ENCODE data around the gene PTGFRN. TPM values are rescaled to one million over a fixed set of nuclear protein-coding genes. Genes with fewer than 3 reads are reported as not detected.
"Not testable (repeated sequence)": the region's sequence is repeated elsewhere in the genome, so short reads cannot be mapped to it uniquely, and the experiment has no call there.

Gene PTGFRN
- polyA plus RNA-seq (ENCODE audit: insufficient read length in 4 of 4), result 10 to 100 TPM; 35.3 to 71.5 (median 59.6) TPM

GRCh38 chr1:116909512-116910378 lies at the start of gene PTGFRN:
TSS of gene PTGFRN (plus strand) at chr1:116909916. CDS start at chr1:116910204, 288 bp downstream.
- peak; percentile 52 to 68 (median 59) for DNase-seq (ENCODE audit: low read depth in 4 of 4, low spot score in 3 of 4)

- not testable (repeated sequence) for DNase-seq (ENCODE audit: low read depth in 4 of 4, low spot score in 3 of 4)
Observed at GRCh38 chr1:116860167-116860566, 49.5 kb upstream of the PTGFRN start.

GRCh38 chr1:116861137-116861536 lies 48.6 kb upstream of the PTGFRN start:
- no peak for DNase-seq (ENCODE audit: low read depth in 4 of 4, low spot score in 3 of 4)

- DNase-seq (ENCODE audit: low read depth in 4 of 4, low spot score in 3 of 4), result not testable (repeated sequence)
Observed at GRCh38 chr1:116863031-116863430, 46.7 kb upstream of the PTGFRN start.

- not testable (repeated sequence) for DNase-seq (ENCODE audit: low read depth in 4 of 4, low spot score in 3 of 4)
Observed at GRCh38 chr1:116866478-116866877, 43.2 kb upstream of the PTGFRN start.

- DNase-seq (ENCODE audit: low read depth in 4 of 4, low spot score in 3 of 4), result no peak
Observed at GRCh38 chr1:116868385-116868784, 41.3 kb upstream of the PTGFRN start.

GRCh38 chr1:116869611-116870010 lies 40.1 kb upstream of the PTGFRN start:
- DNase-seq (ENCODE audit: low read depth in 4 of 4, low spot score in 3 of 4), result no peak

- DNase-seq (ENCODE audit: low read depth in 4 of 4, low spot score in 3 of 4), result no peak
Observed at GRCh38 chr1:116870300-116870699, 39.4 kb upstream of the PTGFRN start.

GRCh38 chr1:116871779-116872146 lies 38.0 kb upstream of the PTGFRN start:
- DNase-seq (ENCODE audit: low read depth in 4 of 4, low spot score in 3 of 4), result no peak

- no peak for DNase-seq (ENCODE audit: low read depth in 4 of 4, low spot score in 3 of 4)
Observed at GRCh38 chr1:116873680-116874271, 35.9 kb upstream of the PTGFRN start.

GRCh38 chr1:116874733-116875249 lies 34.9 kb upstream of the PTGFRN start:
- DNase-seq (ENCODE audit: low read depth in 4 of 4, low spot score in 3 of 4), result no peak

GRCh38 chr1:116875391-116875790 lies 34.3 kb upstream of the PTGFRN start:
- no peak for DNase-seq (ENCODE audit: low read depth in 4 of 4, low spot score in 3 of 4)

GRCh38 chr1:116875946-116876345 lies 33.8 kb upstream of the PTGFRN start:
- DNase-seq (ENCODE audit: low read depth in 4 of 4, low spot score in 3 of 4), result not testable (repeated sequence)

GRCh38 chr1:116877141-116877818 lies 32.4 kb upstream of the PTGFRN start:
- DNase-seq (ENCODE audit: low read depth in 4 of 4, low spot score in 3 of 4), result no peak

GRCh38 chr1:116878804-116879477 lies 30.8 kb upstream of the PTGFRN start:
- DNase-seq (ENCODE audit: low read depth in 4 of 4, low spot score in 3 of 4), result no peak

GRCh38 chr1:116879478-116880133 lies 30.1 kb upstream of the PTGFRN start:
- no peak for DNase-seq (ENCODE audit: low read depth in 4 of 4, low spot score in 3 of 4)

- no peak for DNase-seq (ENCODE audit: low read depth in 4 of 4, low spot score in 3 of 4)
Observed at GRCh38 chr1:116880917-116881316, 28.8 kb upstream of the PTGFRN start.

GRCh38 chr1:116881879-116882520 lies 27.7 kb upstream of the PTGFRN start:
- no peak for DNase-seq (ENCODE audit: low read depth in 4 of 4, low spot score in 3 of 4)

- no peak for DNase-seq (ENCODE audit: low read depth in 4 of 4, low spot score in 3 of 4)
Observed at GRCh38 chr1:116882866-116883265, 26.9 kb upstream of the PTGFRN start.
